PC-3 (cell line): ENCODE results near the gene FYN.

Experiments used
- EZH2 ChIP-seq: fragments of 300-600 bp; sonication (generic); IDR thresholded peaks from one replicate; pipeline ENCODE4 v1.6.1; 2017; ENCODE audit warnings: antibody characterized with exemption, mild to moderate bottlenecking, low read length; ENCODE audit not compliant: unreplicated experiment
- TF ChIP-seq, protein P1 (sequence below): fragments of 300-600 bp; sonication (generic); conservative IDR thresholded peaks from 2 replicates; pipeline ENCODE4 v1.5.1; 2017; ENCODE audit warnings: antibody characterized with exemption, low read depth, mild to moderate bottlenecking, low read length

DNA sequence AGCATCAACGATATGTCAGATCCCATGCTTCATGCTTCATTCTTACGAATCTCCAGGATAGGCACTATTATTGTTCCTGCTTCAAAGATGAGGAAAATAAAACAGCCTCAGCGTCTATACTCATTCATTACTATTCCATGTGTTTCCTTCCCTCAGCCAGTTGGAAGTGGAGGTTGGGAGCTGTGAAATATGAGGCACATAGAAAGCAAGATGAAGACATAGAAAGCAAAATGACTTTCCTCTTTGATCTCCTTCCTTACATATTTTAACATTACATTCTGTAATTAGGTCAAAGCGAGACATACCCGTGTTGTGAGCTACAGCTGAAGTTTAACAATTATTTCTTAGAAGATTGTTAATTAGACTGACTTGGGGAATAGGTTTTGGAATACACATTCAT, 125.4 kb downstream of the FYN start:
- TF ChIP-seq, protein P1, sequence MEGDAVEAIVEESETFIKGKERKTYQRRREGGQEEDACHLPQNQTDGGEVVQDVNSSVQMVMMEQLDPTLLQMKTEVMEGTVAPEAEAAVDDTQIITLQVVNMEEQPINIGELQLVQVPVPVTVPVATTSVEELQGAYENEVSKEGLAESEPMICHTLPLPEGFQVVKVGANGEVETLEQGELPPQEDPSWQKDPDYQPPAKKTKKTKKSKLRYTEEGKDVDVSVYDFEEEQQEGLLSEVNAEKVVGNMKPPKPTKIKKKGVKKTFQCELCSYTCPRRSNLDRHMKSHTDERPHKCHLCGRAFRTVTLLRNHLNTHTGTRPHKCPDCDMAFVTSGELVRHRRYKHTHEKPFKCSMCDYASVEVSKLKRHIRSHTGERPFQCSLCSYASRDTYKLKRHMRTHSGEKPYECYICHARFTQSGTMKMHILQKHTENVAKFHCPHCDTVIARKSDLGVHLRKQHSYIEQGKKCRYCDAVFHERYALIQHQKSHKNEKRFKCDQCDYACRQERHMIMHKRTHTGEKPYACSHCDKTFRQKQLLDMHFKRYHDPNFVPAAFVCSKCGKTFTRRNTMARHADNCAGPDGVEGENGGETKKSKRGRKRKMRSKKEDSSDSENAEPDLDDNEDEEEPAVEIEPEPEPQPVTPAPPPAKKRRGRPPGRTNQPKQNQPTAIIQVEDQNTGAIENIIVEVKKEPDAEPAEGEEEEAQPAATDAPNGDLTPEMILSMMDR: no peak
- no peak for TF ChIP-seq EZH2
